A673 (cell line): ENCODE data around the gene FRMD4B. TPM values are rescaled to one million over a fixed set of nuclear protein-coding genes. Genes with fewer than 3 reads are reported as not detected.

ENCODE experiments used
- BruUV-seq: library from RNA; stranded (reverse); fragments of 400-500 nt; replicated peaks from 2 replicates; lab custom pipeline; 2021; lab: Mats Ljungman, UMichigan
- CTCF ChIA-PET: fragments of 300-600 bp; sonication (Branson Sonifier 250); formaldehyde crosslinking; loops from one replicate; lab custom pipeline; 2022; ENCODE audit warnings: antibody characterized with exemption; lab: Charles Lee
- POLR2A ChIA-PET: fragments of 300-600 bp; sonication (Branson Sonifier 250); formaldehyde crosslinking; loops from one replicate; lab custom pipeline; 2022; ENCODE audit warnings: antibody characterized with exemption; ENCODE audit not compliant: low non-redundant PET; lab: Charles Lee
- DNase-seq: peaks from one replicate; pipeline ENCODE4 v3.0.0-alpha.2; 2015; ENCODE audit warnings: low spot score
- H3K27ac ChIP-seq: fragments of 200-600 bp; sonication (generic); 2 replicates; pipeline ENCODE4 v1.5.1; 2016; ENCODE audit warnings: mixed run types, low read depth, mild to moderate bottlenecking, mixed read lengths, antibody characterized with exemption, low read length; ENCODE audit not compliant: poor library complexity, severe bottlenecking
- H3K27me3 ChIP-seq: fragments of 200-600 bp; sonication (generic); replicated peaks from 2 replicates; pipeline ENCODE4 v1.6.1; 2017; ENCODE audit warnings: mixed run types, low read depth, mild to moderate bottlenecking, mixed read lengths, antibody characterized with exemption, low read length; ENCODE audit not compliant: insufficient read depth, poor library complexity
- H3K36me3 ChIP-seq: fragments of 200-600 bp; sonication (generic); 2 replicates; pipeline ENCODE4 v1.6.1; 2016; ENCODE audit warnings: mixed run types, mild to moderate bottlenecking, mixed read lengths, antibody characterized with exemption, low read length; ENCODE audit not compliant: insufficient read depth, poor library complexity, severe bottlenecking
- H3K4me1 ChIP-seq: fragments of 200-600 bp; sonication (generic); 2 replicates; pipeline ENCODE4 v1.6.1; 2017; ENCODE audit warnings: mixed run types, mild to moderate bottlenecking, mixed read lengths, antibody characterized with exemption, low read length; ENCODE audit not compliant: insufficient read depth, poor library complexity, severe bottlenecking
- H3K4me3 ChIP-seq: fragments of 200-600 bp; sonication (generic); 2 replicates; pipeline ENCODE4 v1.5.1; 2016; ENCODE audit warnings: low read depth, mixed run types, mild to moderate bottlenecking, mixed read lengths, low read length; ENCODE audit not compliant: poor library complexity, severe bottlenecking
- H3K9me3 ChIP-seq: fragments of 200-600 bp; sonication (generic); 2 replicates; pipeline ENCODE4 v1.6.1; 2016; ENCODE audit warnings: mixed run types, low read depth, mild to moderate bottlenecking, mixed read lengths, antibody characterized with exemption, low read length; ENCODE audit not compliant: poor library complexity, severe bottlenecking
- CTCF ChIP-seq: fragments of 300-800, 200-600 bp; sonication (generic); conservative IDR thresholded peaks from 2 replicates; pipeline ENCODE4 v1.5.1; 2017; ENCODE audit warnings: low read depth, mild to moderate bottlenecking, antibody characterized with exemption, low read length, moderate library complexity, mixed read lengths
- EZH2 ChIP-seq: fragments of 200-600 bp; sonication (generic); IDR thresholded peaks from 2 replicates; pipeline ENCODE4 v1.6.1; 2017; ENCODE audit warnings: borderline replicate concordance, low read depth, mild to moderate bottlenecking, mixed read lengths, antibody characterized with exemption, low read length; ENCODE audit not compliant: poor library complexity, severe bottlenecking
- intact Hi-C: fragments of 100-400 bp; cut with micrococcal nuclease; formaldehyde crosslinking; loops from one replicate; pipeline ENCODE4 v1.10.0; 2022; ENCODE audit not compliant: unreplicated experiment
- total RNA-seq: library from RNA; stranded (reverse); gene quantifications from 2 replicates; pipeline ENCODE4 v1.2.3, GENCODE V29; 2021

The FRMD4B gene
- total RNA-seq, 1 experiment from 2014 or later, result 0.21 TPM

GRCh38 chr3:69160525-69160924 is 225.4 kb downstream of the FRMD4B start:
- TF ChIP-seq EZH2 (no peak), CTCF (no peak)
- Histone ChIP-seq H3K27ac (no peak overlapping the region), H3K9me3 (no peaks in the 10 kb centered on the region), H3K4me1 (no peaks in the 10 kb centered on the region), H3K36me3 (no peaks in the 10 kb centered on the region), H3K27me3 (no peaks in the 10 kb centered on the region), H3K4me3 (no peak overlapping the region)
- intact Hi-C loops, result loop anchor here (2.0 to 5.0 kb wide), 4 partner anchors 146 to 512 kb away; no protein-coding TSS in a partner anchor
- POLR2A ChIA-PET, result no interaction called here
- CTCF ChIA-PET, result no interaction called here
- no TSS peak for BruUV-seq
- DNase-seq, result no peak

- no peak overlapping the region for H3K27ac ChIP-seq
- ChIA-PET POLR2A (no interaction called here), CTCF (no interaction called here)
- no peak for DNase-seq
- BruUV-seq, result no TSS peak
- TF ChIP-seq CTCF (no peak), EZH2 (no peak)
- no peaks in the 10 kb centered on the region for H3K36me3 ChIP-seq
- no peaks in the 10 kb centered on the region for H3K4me1 ChIP-seq
- H3K27me3 ChIP-seq, result no peaks in the 10 kb centered on the region
- H3K9me3 ChIP-seq, result no peaks in the 10 kb centered on the region
- no peak overlapping the region for H3K4me3 ChIP-seq
- intact Hi-C loops, result loop anchor here (2.0 to 5.0 kb wide), 4 partner anchors 147 to 512 kb away; no protein-coding TSS in a partner anchor
Observed at GRCh38 chr3:69160107-69160506, 225.8 kb downstream of the FRMD4B start.

- BruUV-seq, result no TSS peak
- H3K27ac ChIP-seq, result no peak overlapping the region
- TF ChIP-seq EZH2 (no peak), CTCF (no peak)
- no peak overlapping the region for H3K4me3 ChIP-seq
- H3K27me3 ChIP-seq, result no peaks in the 10 kb centered on the region
- CTCF ChIA-PET, result no interaction called here
- H3K36me3 ChIP-seq, result no peaks in the 10 kb centered on the region
- no peaks in the 10 kb centered on the region for H3K9me3 ChIP-seq
- H3K4me1 ChIP-seq, result no peaks in the 10 kb centered on the region
- POLR2A ChIA-PET, result no interaction called here
- DNase-seq, result no peak
- intact Hi-C loops, result no loop called here
Observed at GRCh38 chr3:69149586-69149985, 236.3 kb downstream of the FRMD4B start.
